ENCODE measurements around the gene CSNK1D. TPM values are rescaled to one million over a fixed set of nuclear protein-coding genes. Genes with fewer than 3 reads are reported as not detected.
"Not testable (repeated sequence)": the region's sequence is repeated elsewhere in the genome, so short reads cannot be mapped to it uniquely, and the experiment has no call there.

CSNK1D gene
- polyA plus RNA-seq, 3 donors = 125 to 139 (median 134) TPM

DNA sequence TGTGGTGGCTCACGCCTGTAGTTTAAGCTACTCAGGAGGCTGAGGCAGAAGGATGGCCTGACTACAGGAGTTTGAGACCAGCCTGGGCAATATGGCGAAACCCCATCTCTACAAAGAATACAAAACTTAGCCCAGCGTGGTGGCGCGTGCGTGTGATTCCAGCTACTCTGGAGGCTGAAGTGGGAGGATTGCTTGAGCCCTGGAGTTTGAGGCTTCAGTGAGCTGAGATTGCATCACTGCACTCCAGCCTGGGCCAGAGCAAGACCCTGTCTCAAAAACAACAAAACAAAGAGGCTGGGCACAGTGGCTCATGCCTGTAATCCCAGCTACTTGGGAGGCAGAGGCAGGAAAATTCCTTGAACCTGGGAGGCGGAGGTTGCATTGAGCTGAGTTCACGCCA is 7.0 kb upstream of the CSNK1D start:
- no peak for DNase-seq

DNA sequence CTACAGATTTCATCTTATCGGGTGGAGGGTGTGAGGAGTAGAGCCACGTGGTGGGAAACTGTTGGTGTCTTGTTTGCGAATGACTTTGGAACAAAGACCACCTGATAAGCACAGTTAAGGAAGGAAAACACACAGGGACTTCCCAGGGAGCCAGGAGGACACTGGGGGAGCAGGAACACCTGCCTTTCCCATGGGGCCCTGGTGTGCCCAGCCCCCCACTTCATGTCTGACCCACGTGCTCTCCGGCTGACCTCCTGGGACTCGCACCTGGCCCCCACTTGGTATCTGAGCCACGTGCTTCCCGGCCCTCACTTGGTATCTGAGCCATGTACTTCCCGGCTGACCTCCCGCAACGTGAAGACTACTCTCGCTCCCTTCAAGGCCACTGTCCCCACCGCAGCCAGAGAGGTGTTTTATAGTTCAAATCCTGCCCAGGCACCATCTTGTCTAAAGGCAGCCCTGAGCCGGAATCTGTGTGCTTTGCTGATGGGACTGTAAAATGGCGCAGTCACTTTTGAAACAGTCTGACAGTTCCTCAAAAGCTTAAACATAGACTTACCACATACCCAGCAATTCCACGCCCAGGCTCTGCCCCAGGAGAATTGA is 5.4 kb upstream of the CSNK1D start:
- no peak for DNase-seq

DNA sequence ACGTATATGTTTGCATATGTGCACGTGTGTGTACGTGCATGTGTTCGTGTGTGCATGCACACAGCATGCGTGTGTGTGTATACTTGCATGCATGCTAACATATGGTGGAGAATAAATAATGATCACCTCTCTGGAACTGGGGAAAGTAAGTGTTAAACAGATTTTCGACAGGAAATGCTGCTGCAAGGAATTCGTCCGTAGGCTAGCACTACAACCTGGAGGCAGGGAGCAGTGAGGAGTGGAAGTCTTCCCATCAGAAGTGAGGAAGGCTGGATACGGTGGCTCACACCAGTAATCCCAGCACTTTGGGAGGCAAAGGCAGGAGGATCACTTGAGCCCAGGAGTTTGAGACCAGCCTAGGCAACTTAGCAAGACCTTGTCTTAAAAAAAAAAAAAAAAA is 4.8 kb upstream of the CSNK1D start:
- no peak for DNase-seq

DNA sequence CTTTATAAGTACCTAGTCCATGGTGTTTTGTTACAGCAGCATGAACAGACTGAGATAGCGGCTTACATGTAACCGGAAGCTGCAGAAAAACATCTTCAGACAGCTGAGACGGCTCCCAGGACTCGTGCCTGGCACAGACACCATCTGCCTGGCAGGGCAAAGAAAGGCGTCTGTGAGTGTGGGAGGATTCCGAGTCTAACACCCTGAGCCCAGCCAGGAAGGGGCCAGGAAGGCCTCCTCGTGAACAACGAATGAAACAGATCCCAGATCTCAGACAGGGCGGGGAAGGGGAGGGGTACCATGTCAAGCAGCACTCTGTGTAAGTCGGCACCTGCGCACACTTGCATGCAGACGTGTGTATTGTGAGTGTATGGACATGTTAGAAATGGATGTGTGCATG is 4.4 kb upstream of the CSNK1D start:
- DNase-seq = no peak

DNA sequence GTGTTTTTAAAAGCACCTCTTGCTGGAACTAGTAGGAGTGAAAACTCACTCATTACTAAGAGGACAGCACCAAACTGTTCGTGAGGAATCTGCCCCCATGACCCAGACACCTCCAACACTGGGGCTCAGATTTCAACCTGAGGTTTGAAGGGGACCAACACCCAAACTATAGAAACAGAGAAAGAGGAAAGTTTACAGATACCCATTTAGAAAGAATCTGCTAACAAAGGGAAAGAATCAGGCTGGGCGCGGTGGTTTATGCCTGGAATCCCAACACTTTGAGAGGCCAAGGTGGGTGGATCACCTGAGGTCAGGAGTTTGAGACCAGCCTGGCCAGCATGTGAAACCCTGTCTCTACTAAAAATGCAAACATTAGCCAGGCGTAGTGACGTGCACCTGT is 3.4 kb upstream of the CSNK1D start:
- DNase-seq = no peak

DNA sequence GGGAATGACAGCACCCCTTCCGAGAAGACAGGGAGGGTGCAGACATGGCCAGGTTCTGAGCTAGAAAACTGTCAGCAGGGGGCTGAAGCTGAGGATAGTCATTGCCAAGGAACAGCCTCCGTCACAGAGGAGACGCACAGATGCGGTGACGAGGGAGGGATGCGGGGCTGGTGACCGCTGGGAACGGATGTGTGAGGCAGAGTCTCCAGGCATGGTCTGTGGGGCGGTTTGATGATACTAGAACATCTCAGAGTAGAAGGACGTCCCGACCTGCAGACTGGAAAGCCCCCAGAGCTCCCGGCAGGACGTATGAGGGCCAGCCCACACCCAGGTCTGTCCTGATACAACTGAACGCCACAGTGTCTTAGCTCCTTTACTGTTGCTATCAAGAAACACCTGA is 1.8 kb upstream of the CSNK1D start:
- DNase-seq = no peak

DNA sequence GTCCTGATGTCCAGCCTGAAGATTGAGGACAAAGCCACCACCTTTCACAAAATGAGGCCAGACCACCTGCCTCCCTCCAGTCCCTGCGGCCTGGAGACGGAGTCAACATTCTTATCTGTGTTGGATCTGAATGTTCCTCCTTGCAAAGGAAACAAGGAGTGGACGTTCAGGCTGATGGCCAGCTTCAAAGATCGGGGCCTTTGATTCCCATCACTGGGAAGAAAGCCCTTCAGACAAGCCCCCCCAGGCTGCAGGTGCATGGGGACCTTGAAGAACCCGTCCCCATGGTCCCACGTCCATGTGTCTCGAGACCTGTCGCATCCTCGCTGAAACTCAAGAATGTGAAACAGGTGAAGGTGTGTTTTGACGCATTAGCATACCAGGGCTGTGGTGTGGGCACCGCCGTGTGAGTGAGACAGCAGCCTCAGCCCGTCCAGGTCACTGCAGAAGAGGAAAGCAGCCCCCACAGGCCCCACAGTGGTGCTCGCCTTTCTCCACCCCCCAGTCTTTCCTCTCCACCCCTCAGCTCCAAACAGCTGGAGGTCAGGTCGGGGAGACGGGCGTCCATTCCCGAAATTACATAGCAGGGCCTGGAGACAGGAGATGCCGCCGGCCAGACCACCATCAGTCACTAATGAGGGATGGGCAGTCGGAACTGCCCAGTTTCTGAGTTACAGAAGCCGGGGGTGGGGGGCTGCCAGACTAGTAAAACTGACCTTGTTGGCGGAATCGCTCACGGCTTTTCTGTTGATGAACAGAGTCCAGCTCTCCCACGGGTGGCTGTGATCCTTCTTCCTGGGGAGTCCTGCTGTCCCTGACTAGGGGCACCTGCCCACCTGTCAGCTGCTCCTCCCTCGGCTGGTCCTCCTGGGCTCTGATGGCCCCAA is 877 bp upstream of the CSNK1D start:
- no peak for DNase-seq

DNA sequence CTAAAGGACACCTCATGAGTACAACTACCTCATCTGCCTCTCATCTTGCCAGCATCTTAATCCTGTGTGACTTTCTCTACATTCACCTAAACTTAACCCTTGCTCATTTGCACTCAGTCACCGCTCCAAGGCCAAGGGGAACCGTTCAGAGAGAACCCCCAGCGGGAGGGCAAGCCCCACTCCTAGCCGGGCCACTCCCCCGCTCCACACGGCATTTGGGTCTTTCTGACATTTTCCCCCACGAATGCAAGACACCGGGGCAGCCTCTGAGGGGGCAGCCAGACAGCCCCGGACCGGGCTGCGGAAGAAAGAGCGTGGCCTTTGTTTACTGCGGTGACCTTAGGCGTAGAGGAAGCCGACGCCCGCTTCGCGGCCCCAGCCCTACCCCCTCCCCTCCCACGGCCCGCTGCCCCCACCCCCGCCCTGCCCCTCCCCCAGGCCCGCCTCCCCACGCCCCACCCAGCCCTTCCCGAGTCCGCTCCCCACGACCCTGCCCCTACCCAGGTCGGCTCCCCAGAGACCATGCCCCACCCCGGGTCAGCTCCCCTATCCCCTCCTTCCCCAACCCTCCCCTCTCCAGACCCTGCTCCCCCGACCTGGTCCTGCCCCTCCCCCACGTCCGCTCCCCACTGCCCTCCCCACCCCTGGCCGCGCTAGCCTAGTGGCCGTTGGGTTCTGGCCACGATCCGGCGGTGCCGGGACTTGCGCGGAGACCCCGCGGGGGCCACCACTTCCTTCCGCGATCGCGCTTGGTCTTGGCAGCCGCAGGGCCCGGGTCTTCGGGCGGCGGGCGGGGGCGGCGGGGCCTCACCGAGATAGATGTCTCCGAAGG is 789 bp downstream of the CSNK1D start:
- no peak for DNase-seq

DNA sequence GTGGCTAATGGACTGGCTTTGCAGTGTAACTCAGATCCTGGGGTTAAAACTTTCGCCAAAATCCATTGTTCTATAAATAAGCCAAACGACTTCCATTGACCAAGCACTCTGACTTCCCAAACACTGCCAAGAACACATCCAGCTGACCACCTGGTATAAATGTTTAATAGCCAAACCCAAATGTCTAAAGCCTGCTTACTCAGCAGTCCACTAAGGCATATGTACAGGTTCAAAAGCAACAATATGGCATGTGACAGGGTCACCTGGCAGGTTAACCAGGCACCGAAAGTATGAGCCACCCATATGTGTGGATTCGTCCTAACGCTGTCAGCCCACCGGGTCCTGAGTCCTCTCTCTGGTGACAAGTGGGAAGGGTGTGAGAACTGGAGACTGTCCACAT is 2.1 kb downstream of the CSNK1D start:
- no peak for DNase-seq

DNA sequence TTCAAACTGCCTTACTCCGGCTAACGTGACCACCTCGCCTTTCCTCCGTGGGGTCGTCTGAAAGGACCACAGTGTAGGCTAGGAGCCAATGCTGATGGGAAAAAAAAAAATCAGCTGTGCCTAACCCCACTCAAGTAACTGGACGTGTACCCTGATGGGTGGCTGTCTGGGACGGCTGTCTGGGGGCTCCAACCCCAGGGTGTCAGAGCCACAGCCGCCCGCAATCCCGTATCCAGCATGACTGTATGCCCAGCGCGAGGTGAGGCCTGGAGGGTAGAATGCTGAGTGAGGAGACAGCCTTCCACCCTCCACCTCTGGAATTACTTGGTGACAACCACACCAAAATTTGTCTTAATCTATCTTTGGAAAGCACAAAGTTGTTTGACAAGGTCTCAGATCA is 2.8 kb downstream of the CSNK1D start:
- DNase-seq = no peak

DNA sequence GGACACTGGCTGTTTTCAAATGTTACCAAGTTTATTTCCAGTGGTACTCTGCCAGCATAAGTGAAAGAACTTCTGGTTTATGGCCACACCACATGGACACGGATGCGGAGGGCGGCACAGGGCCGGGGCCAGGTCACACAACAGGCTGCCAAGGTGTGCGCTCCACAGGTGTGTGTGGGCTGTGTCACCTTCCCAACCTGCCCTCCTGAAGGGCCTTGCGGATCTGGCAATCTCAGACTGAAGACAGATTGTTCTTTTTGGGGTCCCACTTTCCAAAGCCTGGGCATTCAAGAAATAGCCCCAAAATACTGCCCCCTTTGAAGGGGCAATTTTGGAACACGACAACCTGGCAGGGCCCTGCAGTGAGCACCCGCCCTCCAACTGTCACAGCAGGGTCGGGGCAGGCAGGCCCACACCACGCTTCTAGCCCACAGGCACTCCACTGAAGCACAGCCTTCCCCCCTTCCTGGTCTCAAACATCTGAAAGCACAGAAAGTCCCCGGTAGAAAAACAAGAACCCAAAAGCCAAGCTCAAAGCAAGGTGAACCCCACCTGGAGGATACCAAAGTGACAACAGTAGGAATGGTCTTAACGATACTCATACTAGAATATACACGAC is 3.5 kb downstream of the CSNK1D start:
- DNase-seq = no peak

DNA sequence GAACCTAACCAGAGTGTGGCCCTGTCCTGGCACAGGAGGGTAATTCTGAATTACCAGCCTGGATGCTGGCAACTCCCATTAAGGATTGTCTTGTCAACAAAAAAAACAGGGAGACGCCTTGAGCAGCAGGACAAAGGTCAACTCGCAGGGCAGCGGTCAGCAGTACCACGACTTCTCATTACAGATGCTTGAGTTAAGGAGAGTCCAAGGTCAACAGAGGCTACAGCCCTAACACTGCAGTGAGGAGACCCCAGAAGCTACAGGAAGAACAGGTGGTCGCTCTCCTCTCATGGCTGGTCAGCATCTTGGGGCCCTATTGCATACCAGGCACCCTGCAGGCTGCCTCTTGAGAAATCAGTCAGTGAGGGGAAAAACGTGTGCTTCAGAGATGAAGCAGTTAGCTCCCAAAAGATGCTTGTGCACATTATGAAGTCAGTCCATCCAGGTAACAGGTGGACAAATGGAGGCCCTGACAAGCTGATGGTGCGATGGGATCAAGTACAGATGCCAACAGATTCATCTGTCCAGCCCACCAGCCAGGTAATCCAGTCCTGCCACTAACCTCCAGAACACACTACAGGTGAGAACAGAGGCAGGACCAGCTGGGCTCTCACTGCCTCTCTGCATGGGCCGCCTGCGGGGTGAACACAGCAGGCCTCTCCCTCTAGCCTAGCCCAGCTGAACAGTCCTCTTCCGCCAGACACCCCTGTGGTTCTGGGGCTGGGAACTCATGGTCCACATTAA is 4.2 kb downstream of the CSNK1D start:
- DNase-seq = no peak

DNA sequence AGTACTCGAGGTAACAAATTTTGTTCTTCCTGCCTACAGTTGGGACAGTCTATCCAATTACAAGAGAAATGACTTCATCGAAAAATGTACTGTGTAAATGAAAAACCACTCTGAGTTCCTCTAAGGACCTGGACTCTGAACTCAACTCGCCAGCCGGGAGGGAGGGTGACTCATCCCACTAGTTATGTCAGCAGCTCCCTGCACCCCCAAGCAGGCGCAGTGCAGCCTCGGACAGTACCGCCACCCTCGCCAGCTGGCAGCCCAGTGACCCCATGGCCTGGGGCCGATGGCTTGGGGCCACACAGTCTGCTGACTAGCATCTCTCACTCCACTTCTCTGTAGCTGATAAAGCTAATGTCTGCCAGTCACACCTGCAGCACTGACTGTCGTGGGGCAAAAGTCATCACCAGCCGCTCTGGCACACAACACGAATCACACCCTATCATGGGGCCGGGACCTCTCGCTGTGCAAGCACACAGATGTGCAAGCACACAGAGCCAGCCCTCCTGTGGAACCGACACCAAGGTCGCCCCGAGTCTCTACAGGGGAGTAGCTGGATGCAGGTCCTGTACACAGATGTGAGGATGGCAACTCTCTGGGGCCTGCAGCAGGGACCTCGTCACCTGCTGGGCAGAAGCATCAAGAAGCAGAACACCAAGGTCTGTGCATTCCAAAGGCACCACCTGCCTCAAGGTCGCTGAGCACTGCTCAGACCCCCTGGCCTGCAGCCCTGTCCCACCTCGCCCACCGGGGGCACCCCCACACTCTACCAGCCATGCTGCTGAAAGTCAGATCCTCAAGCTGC is 5.7 kb downstream of the CSNK1D start:
- DNase-seq = no peak

DNA sequence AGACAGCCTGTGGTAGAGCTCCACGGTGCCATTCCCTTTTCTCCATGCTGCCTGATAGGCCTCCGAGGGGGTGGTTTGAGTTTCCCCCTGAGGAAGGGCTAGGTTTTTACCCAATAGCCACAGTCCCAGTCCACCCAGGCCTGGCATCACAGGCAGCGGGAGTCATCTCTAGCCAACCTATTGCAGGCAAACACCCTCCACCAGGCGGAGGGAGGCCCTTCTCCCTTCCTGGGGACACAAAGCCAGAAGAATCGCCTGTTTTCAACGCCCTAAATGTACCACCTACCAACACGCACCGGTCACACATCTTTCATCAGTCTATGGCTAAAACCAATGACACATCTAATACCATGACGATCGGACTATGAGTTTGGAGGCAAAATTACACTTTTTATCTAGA is 7.4 kb downstream of the CSNK1D start:
- no peak for DNase-seq

DNA sequence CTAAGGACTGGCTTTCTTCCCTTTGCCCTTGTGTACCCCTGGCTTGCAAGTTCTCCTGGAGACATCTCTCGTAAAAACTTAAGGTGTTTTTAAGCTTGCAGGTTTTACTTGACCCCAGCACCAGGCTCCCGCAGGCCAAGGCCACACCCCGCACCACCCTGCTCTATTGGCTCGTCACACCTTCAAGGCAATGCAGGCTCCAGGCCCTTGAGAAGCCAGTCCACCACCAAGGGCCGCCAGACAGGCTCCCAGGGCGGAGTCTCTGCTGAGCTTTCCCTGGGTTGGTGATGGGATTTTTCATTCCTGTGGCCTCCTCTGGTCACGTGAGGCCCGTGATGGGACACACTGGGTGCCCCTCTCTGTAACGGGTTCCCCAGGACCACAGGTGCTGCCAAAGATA is 9.9 kb downstream of the CSNK1D start:
- no peak for DNase-seq

DNA sequence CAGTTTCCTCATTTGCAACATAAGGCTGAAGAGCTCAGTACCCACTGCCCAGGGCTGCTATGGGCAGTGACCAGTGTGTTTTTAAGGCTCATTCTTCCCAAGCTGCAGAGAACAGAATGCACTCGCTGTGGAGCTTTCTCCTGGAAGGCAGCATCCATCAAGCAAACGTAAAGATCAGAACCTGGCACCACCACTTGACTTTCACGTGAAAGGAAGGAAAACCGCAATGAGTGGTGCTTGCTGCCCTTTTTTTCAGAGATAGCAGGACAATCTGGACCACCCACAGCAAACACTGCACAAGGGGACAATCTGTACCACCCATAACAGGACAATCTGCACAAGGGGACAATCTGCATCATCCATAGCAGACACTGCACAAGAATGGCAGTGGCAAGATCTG is 11.2 kb downstream of the CSNK1D start:
- no peak for DNase-seq

DNA sequence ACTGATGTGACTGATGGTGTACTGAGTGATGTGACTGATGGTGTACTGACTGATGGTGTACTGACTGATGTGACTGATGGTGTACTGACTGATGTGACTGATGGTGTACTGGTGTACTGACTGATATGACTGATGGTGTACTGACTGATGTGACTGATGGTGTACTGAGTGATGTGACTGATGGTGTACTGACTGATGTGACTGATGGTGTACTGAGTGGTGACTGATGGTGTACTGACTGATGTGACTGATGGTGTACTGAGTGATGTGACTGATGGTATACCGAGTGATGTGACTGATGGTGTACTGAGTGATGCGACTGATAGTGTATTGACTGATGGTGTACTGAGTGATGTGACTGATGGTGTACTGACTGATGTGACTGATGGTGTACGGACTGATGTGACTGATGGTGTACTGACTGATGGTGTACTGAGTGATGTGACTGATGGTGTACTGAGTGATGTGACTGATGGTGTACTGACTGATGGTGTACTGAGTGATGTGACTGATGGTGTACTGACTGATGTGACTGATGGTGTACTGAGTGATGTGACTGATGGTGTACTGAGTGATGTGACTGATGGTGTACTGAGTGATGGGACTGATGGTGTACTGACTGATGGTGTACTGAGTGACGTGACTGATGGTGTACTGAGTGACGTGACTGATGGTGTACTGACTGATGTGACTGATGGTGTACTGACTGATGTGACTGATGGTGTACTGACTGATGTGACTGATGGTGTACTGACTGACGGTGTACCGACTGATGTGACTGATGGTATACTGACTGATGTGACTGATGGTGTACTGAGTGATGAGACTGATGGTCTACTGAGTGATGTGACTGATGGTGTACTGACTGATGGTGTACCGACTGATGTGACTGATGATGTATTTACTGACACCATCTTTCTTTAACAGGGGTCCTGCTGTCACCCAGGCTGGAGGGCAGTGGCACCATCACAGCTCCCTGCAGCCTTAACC is 13.2 kb downstream of the CSNK1D start:
- not testable (repeated sequence) for DNase-seq

DNA sequence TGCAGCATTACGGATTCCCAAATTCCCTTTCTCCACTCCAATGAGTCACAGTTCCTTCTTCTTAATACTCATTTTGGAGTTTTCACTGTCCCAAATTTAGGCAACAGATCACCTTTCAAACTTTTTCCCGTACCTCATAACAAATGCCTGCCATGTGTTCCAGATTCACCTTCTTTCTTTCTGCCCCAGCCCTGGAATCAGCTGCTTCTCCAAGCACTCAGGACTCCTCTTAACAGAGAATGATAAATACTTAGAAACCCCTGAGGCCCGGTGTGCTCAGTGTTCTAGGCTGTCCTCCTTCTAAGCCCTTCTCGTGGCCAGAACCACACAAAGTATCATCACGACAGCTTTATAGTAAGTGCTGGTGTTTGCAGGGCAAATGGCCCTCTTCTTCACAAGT is 14.9 kb downstream of the CSNK1D start:
- DNase-seq = no peak

DNA sequence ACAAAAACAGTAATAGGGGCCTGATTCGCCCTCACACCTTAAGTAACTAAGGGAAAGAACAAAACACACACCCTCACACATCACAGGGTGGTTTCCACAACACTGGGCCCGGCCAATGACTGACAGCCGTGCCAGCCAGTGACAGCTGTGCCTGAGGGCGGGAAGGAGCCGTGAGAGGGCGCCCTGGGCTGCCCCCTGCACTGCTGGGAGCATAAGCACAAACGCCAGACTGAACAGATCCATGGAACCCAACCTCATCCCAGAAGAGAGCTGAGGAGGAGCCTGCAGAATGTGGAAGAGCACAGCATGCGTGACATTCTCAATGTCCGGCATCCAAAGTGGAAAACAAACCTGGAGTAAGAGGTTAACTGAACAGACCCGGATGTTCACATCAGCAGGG is 16.0 kb downstream of the CSNK1D start:
- no peak for DNase-seq
